ENCODE results near the gene CAV1.
"Not testable (repeated sequence)": the region's sequence is repeated elsewhere in the genome, so short reads cannot be mapped to it uniquely, and the experiment has no call there.

CAV1 gene

GRCh38 chr7:116583653-116584052 lies 58.8 kb downstream of the CAV1 start:
- no peak for DNase-seq

- DNase-seq: no peak
These were observed 59.9 kb downstream of the CAV1 start for GRCh38 chr7:116584721-116585120.

DNA sequence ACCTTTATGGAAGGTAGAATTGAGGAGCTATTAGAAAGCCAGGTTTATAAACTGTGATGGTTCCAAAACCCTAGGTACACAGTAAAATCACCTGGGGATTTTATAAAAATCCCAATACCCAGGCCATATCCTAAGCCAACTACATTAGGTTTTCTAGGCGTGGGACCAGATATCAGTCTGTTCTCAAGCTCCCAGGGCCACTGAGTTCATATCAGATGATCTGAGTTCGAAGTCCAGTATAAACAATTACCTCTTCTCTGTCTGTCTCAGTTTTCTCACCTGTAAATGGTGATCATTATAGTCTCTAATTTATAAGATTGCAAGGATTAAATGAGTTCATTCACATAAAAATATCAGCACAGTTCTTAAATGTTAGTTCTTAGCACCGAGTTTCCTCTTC lies 60.6 kb downstream of the CAV1 start:
- DNase-seq: no peak

DNA sequence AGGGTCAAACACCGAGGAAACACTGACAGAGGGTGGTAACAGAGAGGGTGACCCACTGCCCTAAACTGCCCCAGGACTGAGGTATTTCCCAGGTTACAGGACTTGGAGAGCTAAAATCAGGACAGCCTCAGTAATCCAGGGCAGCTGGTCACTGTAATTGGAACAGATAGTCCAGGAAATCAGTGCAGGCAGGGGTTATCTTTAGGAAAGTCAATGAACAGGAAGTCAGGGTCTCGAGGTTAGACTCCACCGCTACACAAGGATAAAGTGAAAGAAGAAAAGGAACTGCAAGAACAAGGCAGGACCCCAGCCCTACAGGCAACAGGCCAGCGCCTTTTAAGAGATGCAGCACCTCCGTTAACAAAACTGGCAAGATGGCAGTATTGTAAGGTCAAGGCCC lies 61.1 kb downstream of the CAV1 start:
- DNase-seq: no peak

DNA sequence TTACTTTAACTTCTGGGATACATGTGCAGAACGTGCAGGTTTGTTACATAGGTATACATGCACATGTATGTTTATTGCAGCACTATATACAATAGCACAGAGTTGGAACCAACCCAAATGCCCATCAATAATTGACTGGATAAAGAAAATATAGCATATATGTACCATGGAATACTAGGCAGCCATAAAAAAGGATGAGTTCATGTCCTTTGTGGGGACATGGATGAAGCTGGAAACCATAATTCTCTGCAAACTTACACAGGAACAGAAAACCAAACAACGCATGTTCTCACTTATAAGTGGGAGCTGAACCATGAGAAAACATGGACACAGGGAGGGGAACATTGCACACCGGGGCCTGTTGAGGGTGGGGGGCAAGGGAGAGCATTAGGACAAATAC lies 62.4 kb downstream of the CAV1 start:
- DNase-seq: not testable (repeated sequence)

DNA sequence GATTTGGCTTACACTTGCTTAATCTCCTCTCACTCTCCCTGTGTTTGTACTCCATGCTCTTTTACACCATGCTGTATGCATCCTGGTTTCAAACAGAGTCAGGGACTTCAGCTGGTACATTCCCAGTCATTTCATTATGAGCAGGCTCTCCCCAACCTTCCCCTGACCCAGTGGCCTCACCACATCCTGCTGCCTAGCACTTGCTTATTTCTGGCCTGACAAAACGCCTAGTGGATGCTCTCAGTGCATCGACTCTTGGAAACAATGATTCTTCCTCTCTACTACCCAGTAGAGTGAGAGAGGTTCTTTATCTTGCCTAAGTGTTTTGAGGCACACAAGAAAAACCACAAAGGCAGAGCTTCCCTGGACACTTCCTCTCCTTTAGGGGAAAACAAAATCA lies 63.4 kb downstream of the CAV1 start:
- no peak for DNase-seq

- DNase-seq: no peak
These were observed 64.1 kb downstream of the CAV1 start for GRCh38 chr7:116588641-116589594.

GRCh38 chr7:116591202-116592040 lies 66.6 kb downstream of the CAV1 start:
- no peak for DNase-seq

GRCh38 chr7:116592041-116592355 lies 67.2 kb downstream of the CAV1 start:
- DNase-seq: no peak

- no peak for DNase-seq
These were observed 67.6 kb downstream of the CAV1 start for GRCh38 chr7:116592445-116592844.

GRCh38 chr7:116593359-116594075 lies 68.7 kb downstream of the CAV1 start:
- DNase-seq: no peak

- no peak for DNase-seq
These were observed 70.2 kb downstream of the CAV1 start for GRCh38 chr7:116595063-116595462.

GRCh38 chr7:116597384-116597783 lies 72.5 kb downstream of the CAV1 start:
- no peak for DNase-seq

DNA sequence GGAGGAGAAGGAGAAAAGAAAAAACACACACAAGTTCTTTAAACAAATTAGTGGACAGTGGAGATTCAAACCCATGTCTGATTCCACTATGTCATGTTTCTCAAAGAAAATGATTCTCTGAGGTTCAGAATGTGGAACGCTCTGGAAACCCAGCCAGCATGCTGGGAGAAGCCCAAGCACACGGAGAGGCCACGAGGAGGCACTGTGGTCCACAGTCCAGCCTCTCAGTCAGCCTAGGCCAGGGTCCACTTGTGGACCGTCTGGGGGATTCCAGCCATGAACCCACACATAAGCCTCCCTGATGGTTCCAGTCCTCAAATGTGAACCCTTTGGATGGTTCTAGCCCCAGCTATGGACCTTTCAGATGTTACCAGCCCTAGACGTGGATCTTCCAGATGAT lies 73.4 kb downstream of the CAV1 start:
- no peak for DNase-seq

DNA sequence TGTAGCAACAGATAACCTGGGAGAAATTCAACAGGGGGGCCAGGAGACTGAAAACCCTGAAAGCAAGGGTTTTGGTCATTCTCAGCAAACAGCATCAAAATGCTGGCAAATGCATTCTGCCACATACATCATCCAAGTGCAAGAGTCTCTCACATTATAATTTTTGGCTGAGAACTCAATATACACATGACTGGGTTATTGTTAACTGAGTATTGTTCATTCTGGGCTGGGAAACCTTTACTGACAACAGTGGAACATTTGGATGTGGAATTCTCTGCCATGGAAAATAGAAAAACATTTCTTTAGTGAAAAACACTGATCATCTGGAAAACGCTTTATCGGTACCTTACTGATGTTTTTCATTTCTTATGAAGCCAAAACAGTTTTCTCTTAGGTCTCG lies 74.0 kb downstream of the CAV1 start:
- no peak for DNase-seq

GRCh38 chr7:116601426-116601825 lies 76.6 kb downstream of the CAV1 start:
- DNase-seq: no peak

GRCh38 chr7:116607299-116607698 lies 82.5 kb downstream of the CAV1 start:
- no peak for DNase-seq

DNA sequence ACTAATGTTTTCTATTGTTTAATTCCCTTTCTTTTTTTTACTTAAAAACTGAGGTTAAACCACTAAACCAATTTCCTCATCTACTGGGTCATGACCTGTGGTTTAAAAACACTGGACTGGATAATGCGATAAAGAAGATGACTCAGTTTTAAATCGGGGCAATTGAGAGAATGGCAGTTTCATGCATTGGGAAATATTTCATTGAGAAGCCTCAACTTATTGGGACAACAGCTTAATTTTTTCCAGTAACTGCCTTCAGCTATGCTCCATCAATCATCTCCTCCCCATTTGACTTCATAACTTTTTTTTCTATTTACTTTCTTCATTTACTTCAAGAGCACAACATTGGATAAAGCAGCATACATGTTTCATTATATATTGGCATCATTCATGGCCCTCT lies 85.4 kb downstream of the CAV1 start:
- no peak for DNase-seq

GRCh38 chr7:116610721-116611120 lies 85.9 kb downstream of the CAV1 start:
- DNase-seq: no peak
